ENCODE data around the gene NOP14.

DNA sequence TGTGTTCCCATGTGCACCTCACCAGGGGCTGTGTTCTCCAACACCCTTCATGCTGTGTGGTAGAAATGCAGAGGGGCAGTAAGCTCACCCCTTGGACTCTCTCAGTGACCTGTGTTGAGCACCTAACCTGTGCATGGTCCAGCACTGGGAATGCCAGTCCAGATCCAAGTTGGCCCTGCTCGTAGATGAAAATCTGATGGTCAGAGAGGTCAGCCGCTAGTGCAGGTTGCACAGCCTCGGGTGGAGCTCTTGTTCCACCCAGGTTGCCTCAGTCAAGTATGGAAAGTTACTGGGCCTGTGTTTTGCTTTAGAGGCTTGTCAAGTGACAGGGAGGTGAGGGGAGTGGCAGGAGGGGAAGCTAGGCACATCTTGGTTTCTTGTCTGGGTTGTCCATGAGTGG, 51.3 kb downstream of the NOP14 start:
- TF ChIP-seq, protein P1, sequence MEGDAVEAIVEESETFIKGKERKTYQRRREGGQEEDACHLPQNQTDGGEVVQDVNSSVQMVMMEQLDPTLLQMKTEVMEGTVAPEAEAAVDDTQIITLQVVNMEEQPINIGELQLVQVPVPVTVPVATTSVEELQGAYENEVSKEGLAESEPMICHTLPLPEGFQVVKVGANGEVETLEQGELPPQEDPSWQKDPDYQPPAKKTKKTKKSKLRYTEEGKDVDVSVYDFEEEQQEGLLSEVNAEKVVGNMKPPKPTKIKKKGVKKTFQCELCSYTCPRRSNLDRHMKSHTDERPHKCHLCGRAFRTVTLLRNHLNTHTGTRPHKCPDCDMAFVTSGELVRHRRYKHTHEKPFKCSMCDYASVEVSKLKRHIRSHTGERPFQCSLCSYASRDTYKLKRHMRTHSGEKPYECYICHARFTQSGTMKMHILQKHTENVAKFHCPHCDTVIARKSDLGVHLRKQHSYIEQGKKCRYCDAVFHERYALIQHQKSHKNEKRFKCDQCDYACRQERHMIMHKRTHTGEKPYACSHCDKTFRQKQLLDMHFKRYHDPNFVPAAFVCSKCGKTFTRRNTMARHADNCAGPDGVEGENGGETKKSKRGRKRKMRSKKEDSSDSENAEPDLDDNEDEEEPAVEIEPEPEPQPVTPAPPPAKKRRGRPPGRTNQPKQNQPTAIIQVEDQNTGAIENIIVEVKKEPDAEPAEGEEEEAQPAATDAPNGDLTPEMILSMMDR (IDR thresholded peaks at IDR 0.05) = no peak
- no peak for TF ChIP-seq POLR2A (IDR thresholded peaks at IDR 0.05)
- no peak for TF ChIP-seq EP300 (IDR thresholded peaks at IDR 0.05)
